Measurements from ENCODE around the gene TMEM33. TPM values are rescaled to one million over a fixed set of nuclear protein-coding genes. Genes with fewer than 3 reads are reported as not detected.

Gene TMEM33
- total and polyA plus RNA-seq, 4 donors = 20.8 to 49.0 (median 31.7) TPM

- TF ChIP-seq, protein P1, sequence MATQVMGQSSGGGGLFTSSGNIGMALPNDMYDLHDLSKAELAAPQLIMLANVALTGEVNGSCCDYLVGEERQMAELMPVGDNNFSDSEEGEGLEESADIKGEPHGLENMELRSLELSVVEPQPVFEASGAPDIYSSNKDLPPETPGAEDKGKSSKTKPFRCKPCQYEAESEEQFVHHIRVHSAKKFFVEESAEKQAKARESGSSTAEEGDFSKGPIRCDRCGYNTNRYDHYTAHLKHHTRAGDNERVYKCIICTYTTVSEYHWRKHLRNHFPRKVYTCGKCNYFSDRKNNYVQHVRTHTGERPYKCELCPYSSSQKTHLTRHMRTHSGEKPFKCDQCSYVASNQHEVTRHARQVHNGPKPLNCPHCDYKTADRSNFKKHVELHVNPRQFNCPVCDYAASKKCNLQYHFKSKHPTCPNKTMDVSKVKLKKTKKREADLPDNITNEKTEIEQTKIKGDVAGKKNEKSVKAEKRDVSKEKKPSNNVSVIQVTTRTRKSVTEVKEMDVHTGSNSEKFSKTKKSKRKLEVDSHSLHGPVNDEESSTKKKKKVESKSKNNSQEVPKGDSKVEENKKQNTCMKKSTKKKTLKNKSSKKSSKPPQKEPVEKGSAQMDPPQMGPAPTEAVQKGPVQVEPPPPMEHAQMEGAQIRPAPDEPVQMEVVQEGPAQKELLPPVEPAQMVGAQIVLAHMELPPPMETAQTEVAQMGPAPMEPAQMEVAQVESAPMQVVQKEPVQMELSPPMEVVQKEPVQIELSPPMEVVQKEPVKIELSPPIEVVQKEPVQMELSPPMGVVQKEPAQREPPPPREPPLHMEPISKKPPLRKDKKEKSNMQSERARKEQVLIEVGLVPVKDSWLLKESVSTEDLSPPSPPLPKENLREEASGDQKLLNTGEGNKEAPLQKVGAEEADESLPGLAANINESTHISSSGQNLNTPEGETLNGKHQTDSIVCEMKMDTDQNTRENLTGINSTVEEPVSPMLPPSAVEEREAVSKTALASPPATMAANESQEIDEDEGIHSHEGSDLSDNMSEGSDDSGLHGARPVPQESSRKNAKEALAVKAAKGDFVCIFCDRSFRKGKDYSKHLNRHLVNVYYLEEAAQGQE (IDR thresholded peaks at IDR 0.05) = no peak
- TF ChIP-seq FOXA1 (IDR thresholded peaks at IDR 0.05) (no peak), EGR1 (IDR thresholded peaks at IDR 0.05; ENCODE audit: low read depth in 2 of 2) (no peak), YY1 (IDR thresholded peaks at IDR 0.05) (no peak), SP1 (IDR thresholded peaks at IDR 0.05) (no peak), RXRA (IDR thresholded peaks at IDR 0.05) (no peak), HNF4A (conservative IDR thresholded peaks at IDR 0.05) (no peak), JUND (IDR thresholded peaks at IDR 0.05) (no peak), NR2F2 (IDR thresholded peaks at IDR 0.05) (no peak), MAX (IDR thresholded peaks at IDR 0.05) (no peak), HNF4G (IDR thresholded peaks at IDR 0.05) (no peak), RAD21 (IDR thresholded peaks at IDR 0.05) (no peak), ATF3 (IDR thresholded peaks at IDR 0.05) (no peak), FOXA2 (IDR thresholded peaks at IDR 0.05) (no peak), GABPA (IDR thresholded peaks at IDR 0.05 in 1 of 2, conservative IDR thresholded peaks at IDR 0.05 in 1 of 2) (no peak), TAF1 (conservative IDR thresholded peaks at IDR 0.05) (no peak)
- TF ChIP-seq, protein P2, sequence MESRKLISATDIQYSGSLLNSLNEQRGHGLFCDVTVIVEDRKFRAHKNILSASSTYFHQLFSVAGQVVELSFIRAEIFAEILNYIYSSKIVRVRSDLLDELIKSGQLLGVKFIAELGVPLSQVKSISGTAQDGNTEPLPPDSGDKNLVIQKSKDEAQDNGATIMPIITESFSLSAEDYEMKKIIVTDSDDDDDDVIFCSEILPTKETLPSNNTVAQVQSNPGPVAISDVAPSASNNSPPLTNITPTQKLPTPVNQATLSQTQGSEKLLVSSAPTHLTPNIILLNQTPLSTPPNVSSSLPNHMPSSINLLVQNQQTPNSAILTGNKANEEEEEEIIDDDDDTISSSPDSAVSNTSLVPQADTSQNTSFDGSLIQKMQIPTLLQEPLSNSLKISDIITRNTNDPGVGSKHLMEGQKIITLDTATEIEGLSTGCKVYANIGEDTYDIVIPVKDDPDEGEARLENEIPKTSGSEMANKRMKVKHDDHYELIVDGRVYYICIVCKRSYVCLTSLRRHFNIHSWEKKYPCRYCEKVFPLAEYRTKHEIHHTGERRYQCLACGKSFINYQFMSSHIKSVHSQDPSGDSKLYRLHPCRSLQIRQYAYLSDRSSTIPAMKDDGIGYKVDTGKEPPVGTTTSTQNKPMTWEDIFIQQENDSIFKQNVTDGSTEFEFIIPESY (IDR thresholded peaks at IDR 0.05) = no peak
- TF ChIP-seq, protein P3, sequence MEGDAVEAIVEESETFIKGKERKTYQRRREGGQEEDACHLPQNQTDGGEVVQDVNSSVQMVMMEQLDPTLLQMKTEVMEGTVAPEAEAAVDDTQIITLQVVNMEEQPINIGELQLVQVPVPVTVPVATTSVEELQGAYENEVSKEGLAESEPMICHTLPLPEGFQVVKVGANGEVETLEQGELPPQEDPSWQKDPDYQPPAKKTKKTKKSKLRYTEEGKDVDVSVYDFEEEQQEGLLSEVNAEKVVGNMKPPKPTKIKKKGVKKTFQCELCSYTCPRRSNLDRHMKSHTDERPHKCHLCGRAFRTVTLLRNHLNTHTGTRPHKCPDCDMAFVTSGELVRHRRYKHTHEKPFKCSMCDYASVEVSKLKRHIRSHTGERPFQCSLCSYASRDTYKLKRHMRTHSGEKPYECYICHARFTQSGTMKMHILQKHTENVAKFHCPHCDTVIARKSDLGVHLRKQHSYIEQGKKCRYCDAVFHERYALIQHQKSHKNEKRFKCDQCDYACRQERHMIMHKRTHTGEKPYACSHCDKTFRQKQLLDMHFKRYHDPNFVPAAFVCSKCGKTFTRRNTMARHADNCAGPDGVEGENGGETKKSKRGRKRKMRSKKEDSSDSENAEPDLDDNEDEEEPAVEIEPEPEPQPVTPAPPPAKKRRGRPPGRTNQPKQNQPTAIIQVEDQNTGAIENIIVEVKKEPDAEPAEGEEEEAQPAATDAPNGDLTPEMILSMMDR (IDR thresholded peaks at IDR 0.05; ENCODE audit: low read depth, low read length, missing input control) = no peak
- DNase-seq (ENCODE audit: low spot score) = no peak
- H3K27ac ChIP-seq (ENCODE audit: low read depth in 1 of 2, low read length in 2 of 2) = no peak overlapping the region
- H3K9me3 ChIP-seq (ENCODE audit: control insufficient read depth in 4 of 4, low read length in 3 of 4) = no peaks in the 10 kb centered on the region
- H3K4me1 ChIP-seq (ENCODE audit: control insufficient read depth in 4 of 4, insufficient read depth in 4 of 4, low read length in 3 of 4) = peaks cover 2 to 15% (median 6%) of the 10 kb centered on the region in 4 donors
- WGBS = 50% methylated on average over 3 of the region's 3 CpGs
- H3K4me3 ChIP-seq (ENCODE audit: low read depth in 1 of 3, low read length in 3 of 3) = no peak overlapping the region
- H3K9ac ChIP-seq (ENCODE audit: low read depth in 1 of 2, low read length in 2 of 2) = no peak overlapping the region
- no peaks in the 10 kb centered on the region for H3K27me3 ChIP-seq (ENCODE audit: control insufficient read depth in 4 of 4, insufficient read depth in 4 of 4, low read length in 3 of 4)
- H3K36me3 ChIP-seq (ENCODE audit: control insufficient read depth in 4 of 4, insufficient read depth in 3 of 4, low read depth in 1 of 4, low read length in 3 of 4) = no peaks in the 10 kb centered on the region
Observed at GRCh38 chr4:41977709-41978108, 42.5 kb downstream of the TMEM33 start.
